NCI-H82 (cell line): ENCODE data around the gene ARAP1.
A peak's percentile ranks its signal among the peaks of the same experiment; 100 is the strongest.

Source experiments
- DNase-seq: peaks from one replicate; lab custom pipeline; 2025; lab: John Stamatoyannopoulos, UW

ARAP1 gene

GRCh38 chr11:72641522-72642042 lies 110.6 kb downstream of the ARAP1 start:
- no peak for DNase-seq

DNA sequence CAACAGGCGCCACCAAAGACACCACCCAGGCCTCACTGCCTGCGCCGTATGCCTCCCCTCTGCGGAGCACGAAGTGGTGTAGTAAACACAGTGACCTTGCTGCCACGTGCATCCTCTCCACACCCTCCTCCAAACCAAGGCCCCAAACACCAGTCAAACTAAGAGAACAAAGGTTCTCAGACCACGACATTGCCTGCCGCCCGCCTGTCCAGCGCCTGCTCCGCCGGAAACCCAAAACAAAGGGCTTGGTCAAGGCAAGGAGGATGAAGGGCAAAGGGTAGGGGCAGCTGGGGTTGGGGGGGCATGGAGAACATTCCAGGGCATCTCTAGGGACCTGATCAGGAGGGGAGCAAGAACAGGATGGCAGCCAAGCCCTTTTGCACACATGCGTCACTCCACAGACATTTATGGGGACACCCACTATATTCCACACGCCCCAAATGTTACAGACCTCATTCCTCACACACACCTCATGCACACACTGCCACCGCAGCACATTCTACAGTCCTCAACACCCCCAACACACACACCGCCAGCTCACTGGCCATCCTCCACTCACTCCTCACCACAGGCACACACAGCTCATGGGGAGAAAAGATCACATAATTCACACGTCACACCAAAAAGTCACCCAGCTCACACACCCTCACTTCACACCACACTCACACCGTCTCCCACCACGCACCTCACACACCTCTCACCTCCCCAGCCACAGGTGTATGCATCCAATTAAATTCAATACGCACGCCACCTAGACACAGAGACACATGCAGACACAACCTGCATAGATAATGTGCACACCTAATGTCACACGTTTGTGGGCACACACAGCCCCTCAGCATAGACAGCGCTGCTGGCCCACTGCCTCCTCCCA lies 112.5 kb downstream of the ARAP1 start:
- DNase-seq: no peak

DNA sequence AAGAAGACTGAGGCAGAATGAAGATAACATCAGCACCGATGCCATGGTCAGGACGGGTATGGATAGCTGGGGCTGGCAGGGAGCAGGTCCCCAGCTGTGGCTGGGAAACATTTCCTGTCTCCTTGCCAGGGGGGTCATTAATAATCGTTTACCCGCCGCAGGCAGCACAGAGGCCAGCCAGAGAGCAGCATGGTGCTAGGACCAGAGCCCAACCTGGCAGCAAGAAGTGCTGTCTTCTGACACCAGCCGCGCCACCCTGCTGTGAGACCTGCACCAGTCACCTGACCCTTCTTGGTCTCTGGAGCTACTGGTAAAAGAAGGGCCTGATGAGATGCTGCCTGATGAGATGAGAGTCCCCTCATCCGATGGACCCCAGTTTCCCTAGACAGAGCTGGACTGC lies 114.3 kb downstream of the ARAP1 start:
- no peak for DNase-seq

GRCh38 chr11:72637198-72637597 lies 115.0 kb downstream of the ARAP1 start:
- peak; percentile 15 for DNase-seq

GRCh38 chr11:72636376-72636775 lies 115.8 kb downstream of the ARAP1 start:
- DNase-seq: peak; percentile 39

- no peak for DNase-seq
Measured at GRCh38 chr11:72635933-72636332, 116.3 kb downstream of the ARAP1 start.

GRCh38 chr11:72635309-72635915 lies 116.8 kb downstream of the ARAP1 start:
- no peak for DNase-seq
